Stomach (tissue), 9 donors: ENCODE data around the gene SLC13A2. TPM values are rescaled to one million over a fixed set of nuclear protein-coding genes. Genes with fewer than 3 reads are reported as not detected.
"Not testable (repeated sequence)": the region's sequence is repeated elsewhere in the genome, so short reads cannot be mapped to it uniquely, and the experiment has no call there.

ENCODE experiments used
- DNase-seq, 2 donors: peaks; one replicate each; pipeline versions ENCODE4 v3.0.0 to v3.0.0-alpha.2; 2013 to 2019
- H3K27ac ChIP-seq, 5 donors: fragments of 200-600 bp in 4 of 5; sonication (generic) in 4 of 5; one replicate each; pipeline ENCODE4 v1.5.1; 2013 to 2019; ENCODE audit warnings: mild to moderate bottlenecking in 1 of 5, moderate library complexity in 1 of 5
- H3K27me3 ChIP-seq, 3 donors: fragments of 200-600 bp; sonication (generic); one replicate each; pipeline ENCODE4 v1.5.1; 2017 to 2019; ENCODE audit warnings: mixed run types in 1 of 3
- H3K36me3 ChIP-seq, 4 donors: fragments of 200-600 bp; sonication (generic); 1 replicate in 3 of 4; 2 replicates in 1 of 4; pipeline ENCODE4 v1.5.1; 2016 to 2019
- H3K4me1 ChIP-seq, 4 donors: fragments of 200-600 bp; sonication (generic); one replicate each; pipeline ENCODE4 v1.5.1; 2016 to 2019
- H3K4me3 ChIP-seq, 4 donors: fragments of 200-600 bp; sonication (generic) in 3 of 4; one replicate each; pipeline ENCODE4 v1.5.1; 2016 to 2019; ENCODE audit warnings: mild to moderate bottlenecking in 1 of 4
- H3K9me3 ChIP-seq, 4 donors: fragments of 200-600 bp; sonication (generic); one replicate each; pipeline ENCODE4 v1.5.1; 2016 to 2019
- EP300 ChIP-seq: sonication (generic); formaldehyde crosslinking; IDR thresholded peaks from one replicate; pipeline ENCODE4 v1.6.1; 2017; ENCODE audit warnings: antibody characterized with exemption
- POLR2A ChIP-seq, 4 donors: fragments of 450-650 bp; IDR thresholded peaks; one replicate each; pipeline ENCODE4 v1.6.1; 2016; ENCODE audit warnings: antibody characterized with exemption in 4 of 4, control low read depth in 2 of 4, mild to moderate bottlenecking in 1 of 4, moderate library complexity in 1 of 4
- POLR2AphosphoS5 ChIP-seq, 3 donors: sonication (generic); formaldehyde crosslinking; IDR thresholded peaks; one replicate each; pipeline ENCODE4 v1.6.1; 2016; ENCODE audit warnings: antibody characterized with exemption in 3 of 3
- WGBS, 5 donors: extraction: QIAGEN DNeasy Blood & Tissue Kit in 3 of 5; methylation state at CpG; one replicate each; pipeline versions ENCODE4 v1.1.5 to v1.1.7; 2013 to 2018; 5-methylcytosine and 5-hydroxymethylcytosine counted together
- intact Hi-C: fragments of 100-400 bp; cut with DNase I; formaldehyde crosslinking; loops from one replicate; pipeline ENCODE4 v1.15.1; 2023; ENCODE audit warnings: low total_unique reads
- polyA plus RNA-seq, 3 donors: library from polyadenylated mRNA; stranded (reverse); fragments of 200-250 nt; gene quantifications; one replicate each; pipeline ENCODE4 v1.2.3, GENCODE V29; 2013
- total RNA-seq, 5 donors: library from RNA; depleted of rRNA; stranded (reverse); fragments of >200 nt; gene quantifications; one replicate each; pipeline versions ENCODE4 v1.1.0 to v1.2.3, GENCODE V29; 2014 to 2016
- TF ChIP-seq, protein P1 (sequence below), 7 experiments: fragments of 450-650 bp in 4 of 7; fragments of 200-600 bp in 3 of 7; sonication (generic) in 3 of 7; IDR thresholded peaks; one replicate each; pipeline ENCODE4 v1.5.1; 2016 to 2019; ENCODE audit warnings: antibody characterized with exemption in 7 of 7, control low read depth in 2 of 7, mild to moderate bottlenecking in 1 of 7
- donor health status: healthy with polysubstance abuse.
- donor health status: Bipolar disorder and iron deficiency.
- donor health status: healthy.

SLC13A2 gene
- total and polyA plus RNA-seq, 8 donors: 0.15 to 3.2 TPM; not detected in 6

DNA sequence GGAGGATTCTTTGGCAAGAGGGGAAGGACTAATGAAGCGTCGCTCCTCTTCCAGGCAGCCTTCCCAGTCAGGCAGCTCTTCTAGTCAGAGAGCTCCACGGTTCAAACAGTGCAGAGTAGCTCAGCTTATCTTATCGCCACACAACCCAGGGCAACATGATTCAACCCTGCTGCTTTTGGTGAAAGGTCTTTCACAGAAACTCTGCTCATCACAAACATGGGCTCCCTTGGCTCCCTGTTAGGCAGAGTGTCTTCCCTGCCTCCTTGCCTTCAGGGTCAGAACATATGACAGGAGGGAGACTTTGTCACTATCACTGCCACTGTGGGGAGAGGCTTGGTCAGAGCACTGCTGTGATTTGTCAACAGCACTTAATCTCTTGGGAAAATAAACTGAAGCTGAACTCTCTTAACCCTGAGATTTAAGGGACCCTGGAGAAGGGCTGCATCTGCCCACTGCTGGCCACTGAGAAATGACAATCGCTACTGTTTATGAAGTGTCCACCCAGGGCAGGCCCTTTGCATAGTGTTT is 6.9 kb upstream of the SLC13A2 start:
- Histone ChIP-seq H3K4me1 (peaks cover 8 to 32% (median 11%) of the 10 kb centered on the region in 4 donors), H3K36me3 (no peaks in the 10 kb centered on the region), H3K4me3 (no peak overlapping the region), H3K27ac (no peak overlapping the region), H3K9me3 (no peaks in the 10 kb centered on the region), H3K27me3 (peaks cover 0 to 20% (median 0%) of the 10 kb centered on the region in 3 donors)
- intact Hi-C loops: no loop called here
- no peak for DNase-seq
- 13 to 26% (median 17%) methylated on average over 5 of the region's 5 CpGs for WGBS, 5 donors
- no peak for TF ChIP-seq POLR2A (IDR thresholded peaks at IDR 0.05)
- TF ChIP-seq EP300: no peak

DNA sequence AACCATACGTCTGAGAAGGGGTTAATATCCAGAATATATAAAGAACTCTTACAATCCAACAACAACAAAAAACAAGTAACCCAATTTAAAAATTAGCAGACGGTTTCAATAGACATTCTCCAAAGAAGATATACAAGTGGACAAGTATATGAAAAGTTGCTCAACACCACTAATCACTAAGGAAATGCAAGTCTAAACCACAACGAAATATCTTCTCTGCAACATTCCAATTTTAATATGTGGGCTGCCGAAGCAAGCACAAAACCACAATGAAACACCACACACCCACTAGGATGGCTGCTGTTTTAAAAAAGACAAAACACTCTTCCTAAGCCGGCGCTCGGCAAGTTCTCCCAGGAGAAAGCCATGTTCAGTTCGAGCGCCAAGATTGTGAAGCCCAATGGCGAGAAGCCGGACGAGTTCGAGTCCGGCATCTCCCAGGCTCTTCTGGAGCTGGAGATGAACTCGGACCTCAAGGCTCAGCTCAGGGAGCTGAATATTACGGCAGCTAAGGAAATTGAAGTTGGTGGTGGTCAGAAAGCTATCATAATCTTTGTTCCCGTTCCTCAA is 5.9 kb upstream of the SLC13A2 start:
- TF ChIP-seq POLR2AphosphoS5 (IDR thresholded peaks at IDR 0.05) (no peak), POLR2A (IDR thresholded peaks at IDR 0.05) (no peak)
- no peak overlapping the region for H3K27ac ChIP-seq
- 72 to 87% (median 77%) methylated on average over 17 of the region's 17 CpGs for whole genome bisulfite sequencing, 5 donors

DNA sequence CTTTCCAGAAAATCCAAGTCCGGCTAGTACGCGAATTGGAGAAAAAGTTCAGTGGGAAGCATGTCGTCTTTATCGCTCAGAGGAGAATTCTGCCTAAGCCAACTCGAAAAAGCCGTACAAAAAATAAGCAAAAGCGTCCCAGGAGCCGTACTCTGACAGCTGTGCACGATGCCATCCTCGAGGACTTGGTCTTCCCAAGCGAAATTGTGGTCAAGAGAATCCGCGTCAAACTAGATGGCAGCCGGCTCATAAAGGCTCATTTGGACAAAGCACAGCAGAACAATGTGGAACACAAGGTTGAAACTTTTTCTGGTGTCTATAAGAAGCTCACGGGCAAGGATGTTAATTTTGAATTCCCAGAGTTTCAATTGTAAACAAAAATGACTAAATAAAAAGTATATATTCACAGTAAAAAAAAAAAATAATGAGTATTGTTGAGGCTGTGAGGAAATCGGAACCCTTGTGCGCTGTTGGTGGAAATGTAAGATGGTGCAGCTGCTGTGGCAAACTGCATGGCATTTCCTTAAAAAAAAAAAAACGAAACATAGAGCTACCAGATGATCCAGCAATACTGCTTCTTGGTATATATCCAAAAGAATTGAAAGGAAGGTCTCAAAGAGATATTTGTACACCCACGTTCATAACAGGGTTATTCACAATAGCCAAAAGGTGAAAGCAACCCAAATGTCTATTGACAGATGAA is 5.3 kb upstream of the SLC13A2 start:
- H3K4me3 ChIP-seq, DNase-seq, H3K9me3 ChIP-seq, intact Hi-C loops, H3K36me3 ChIP-seq: not testable (repeated sequence)
- Histone ChIP-seq H3K27ac (peak overlapping the region in 1 of 5 donors; percentile 20), H3K4me1 (peaks cover 8 to 32% (median 12%) of the 10 kb centered on the region in 4 donors), H3K27me3 (peaks cover 0 to 20% (median 0%) of the 10 kb centered on the region in 3 donors)
- WGBS, 5 donors: 75 to 88% (median 77%) methylated on average over 15 to 20 of the region's 20 CpGs

More for the DNA sequence above, 5.9 kb upstream of the SLC13A2 start:
- Histone ChIP-seq H3K4me1 (peaks cover 8 to 32% (median 11%) of the 10 kb centered on the region in 4 donors), H3K27me3 (peaks cover 0 to 20% (median 0%) of the 10 kb centered on the region in 3 donors), H3K9me3 (no peaks in the 10 kb centered on the region), H3K4me3 (no peak overlapping the region), H3K36me3 (no peaks in the 10 kb centered on the region)
- no peak for DNase-seq
- intact Hi-C loops: no loop called here

DNA sequence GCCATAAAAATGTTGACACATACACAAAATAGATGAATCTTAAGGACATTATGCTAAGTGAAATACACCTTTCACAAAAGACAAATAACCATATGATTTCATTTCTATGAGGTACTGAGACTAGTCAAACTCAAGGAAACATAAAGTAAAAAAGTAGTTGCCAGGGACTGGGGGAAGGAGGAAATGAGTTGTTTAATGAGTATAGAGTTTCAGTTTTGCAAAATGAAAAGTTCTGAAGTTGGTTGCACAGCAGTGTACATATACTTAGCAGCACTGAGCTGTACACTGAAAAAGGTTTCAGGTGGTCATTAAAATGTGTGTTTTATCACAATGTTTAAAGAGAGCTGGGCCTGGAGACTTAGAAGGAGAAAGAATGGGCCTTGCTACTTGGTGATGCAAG is 4.7 kb upstream of the SLC13A2 start:
- peaks cover 8 to 32% (median 15%) of the 10 kb centered on the region in 4 donors for H3K4me1 ChIP-seq
- H3K9me3 ChIP-seq: no peaks in the 10 kb centered on the region
- H3K36me3 ChIP-seq: no peaks in the 10 kb centered on the region
- intact Hi-C loops: no loop called here
- no peak overlapping the region for H3K4me3 ChIP-seq
- H3K27ac ChIP-seq: peak overlapping the region in 1 of 5 donors; percentile 20
- no peak for TF ChIP-seq POLR2A (IDR thresholded peaks at IDR 0.05)
- no peak for TF ChIP-seq EP300
- TF ChIP-seq POLR2AphosphoS5 (IDR thresholded peaks at IDR 0.05): no peak
- TF ChIP-seq, protein P1, sequence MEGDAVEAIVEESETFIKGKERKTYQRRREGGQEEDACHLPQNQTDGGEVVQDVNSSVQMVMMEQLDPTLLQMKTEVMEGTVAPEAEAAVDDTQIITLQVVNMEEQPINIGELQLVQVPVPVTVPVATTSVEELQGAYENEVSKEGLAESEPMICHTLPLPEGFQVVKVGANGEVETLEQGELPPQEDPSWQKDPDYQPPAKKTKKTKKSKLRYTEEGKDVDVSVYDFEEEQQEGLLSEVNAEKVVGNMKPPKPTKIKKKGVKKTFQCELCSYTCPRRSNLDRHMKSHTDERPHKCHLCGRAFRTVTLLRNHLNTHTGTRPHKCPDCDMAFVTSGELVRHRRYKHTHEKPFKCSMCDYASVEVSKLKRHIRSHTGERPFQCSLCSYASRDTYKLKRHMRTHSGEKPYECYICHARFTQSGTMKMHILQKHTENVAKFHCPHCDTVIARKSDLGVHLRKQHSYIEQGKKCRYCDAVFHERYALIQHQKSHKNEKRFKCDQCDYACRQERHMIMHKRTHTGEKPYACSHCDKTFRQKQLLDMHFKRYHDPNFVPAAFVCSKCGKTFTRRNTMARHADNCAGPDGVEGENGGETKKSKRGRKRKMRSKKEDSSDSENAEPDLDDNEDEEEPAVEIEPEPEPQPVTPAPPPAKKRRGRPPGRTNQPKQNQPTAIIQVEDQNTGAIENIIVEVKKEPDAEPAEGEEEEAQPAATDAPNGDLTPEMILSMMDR (IDR thresholded peaks at IDR 0.05): no peak
- DNase-seq: no peak
- peaks cover 0 to 20% (median 0%) of the 10 kb centered on the region in 3 donors for H3K27me3 ChIP-seq

DNA sequence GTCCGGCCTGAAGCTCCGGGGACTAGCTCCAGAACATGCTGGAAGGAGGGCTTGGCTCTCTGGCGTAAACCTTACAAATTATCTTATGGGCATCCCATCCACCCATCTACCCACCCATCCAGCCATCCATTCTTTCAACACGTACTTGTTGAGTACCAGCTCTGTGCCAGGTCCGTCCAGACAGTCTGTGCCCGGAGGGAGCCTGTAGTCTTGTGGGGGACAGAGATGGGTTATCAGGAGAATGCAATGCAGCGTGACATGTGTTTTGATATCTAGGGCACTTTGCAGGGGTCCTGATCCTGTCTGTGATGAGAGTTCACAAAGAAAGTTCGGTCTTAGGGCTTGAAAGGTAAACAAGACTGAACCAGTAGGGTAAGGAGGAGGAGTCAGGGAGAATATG is 4.1 kb upstream of the SLC13A2 start:
- Histone ChIP-seq H3K9me3 (no peaks in the 10 kb centered on the region), H3K27me3 (peaks cover 0 to 20% (median 0%) of the 10 kb centered on the region in 3 donors), H3K4me1 (peaks cover 8 to 32% (median 15%) of the 10 kb centered on the region in 4 donors), H3K36me3 (no peaks in the 10 kb centered on the region), H3K27ac (peak overlapping the region in 1 of 5 donors; percentile 20), H3K4me3 (no peak overlapping the region)
- WGBS, 5 donors: 75 to 85% (median 82%) methylated on average over 8 of the region's 8 CpGs
- DNase-seq: no peak
- intact Hi-C loops: no loop called here
- TF ChIP-seq POLR2AphosphoS5 (IDR thresholded peaks at IDR 0.05) (no peak), EP300 (no peak), POLR2A (IDR thresholded peaks at IDR 0.05) (no peak)
- TF ChIP-seq, protein P1 (IDR thresholded peaks at IDR 0.05): no peak
